ENCODE data around the gene RRP8.

DNA sequence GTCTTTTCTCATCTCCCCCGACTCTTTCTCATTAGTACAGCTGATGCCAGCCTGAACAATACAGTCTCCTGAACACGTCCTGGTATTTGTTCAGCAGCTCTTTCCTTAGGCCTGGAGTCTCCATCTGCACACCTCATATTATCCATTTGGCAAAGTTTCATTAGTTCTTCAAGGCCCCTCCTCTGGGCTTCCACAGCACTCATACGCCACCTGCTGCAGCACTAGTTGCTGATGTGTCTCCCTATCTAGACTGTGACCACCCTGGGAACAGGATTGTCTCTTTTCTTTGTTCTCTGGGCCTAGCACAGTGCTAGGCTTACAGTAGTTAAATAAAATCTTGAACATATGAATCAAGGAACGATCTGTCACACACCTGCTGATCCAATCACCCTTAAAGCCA lies 35.0 kb upstream of the RRP8 start:
- TF ChIP-seq, protein P1, sequence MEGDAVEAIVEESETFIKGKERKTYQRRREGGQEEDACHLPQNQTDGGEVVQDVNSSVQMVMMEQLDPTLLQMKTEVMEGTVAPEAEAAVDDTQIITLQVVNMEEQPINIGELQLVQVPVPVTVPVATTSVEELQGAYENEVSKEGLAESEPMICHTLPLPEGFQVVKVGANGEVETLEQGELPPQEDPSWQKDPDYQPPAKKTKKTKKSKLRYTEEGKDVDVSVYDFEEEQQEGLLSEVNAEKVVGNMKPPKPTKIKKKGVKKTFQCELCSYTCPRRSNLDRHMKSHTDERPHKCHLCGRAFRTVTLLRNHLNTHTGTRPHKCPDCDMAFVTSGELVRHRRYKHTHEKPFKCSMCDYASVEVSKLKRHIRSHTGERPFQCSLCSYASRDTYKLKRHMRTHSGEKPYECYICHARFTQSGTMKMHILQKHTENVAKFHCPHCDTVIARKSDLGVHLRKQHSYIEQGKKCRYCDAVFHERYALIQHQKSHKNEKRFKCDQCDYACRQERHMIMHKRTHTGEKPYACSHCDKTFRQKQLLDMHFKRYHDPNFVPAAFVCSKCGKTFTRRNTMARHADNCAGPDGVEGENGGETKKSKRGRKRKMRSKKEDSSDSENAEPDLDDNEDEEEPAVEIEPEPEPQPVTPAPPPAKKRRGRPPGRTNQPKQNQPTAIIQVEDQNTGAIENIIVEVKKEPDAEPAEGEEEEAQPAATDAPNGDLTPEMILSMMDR (conservative IDR thresholded peaks at IDR 0.05): no peak
- no peak for TF ChIP-seq EZH2 (IDR thresholded peaks at IDR 0.05; ENCODE audit: low read depth)
